ENCODE data around the gene ATXN7L1.
"Not testable (repeated sequence)": the region's sequence is repeated elsewhere in the genome, so short reads cannot be mapped to it uniquely, and the experiment has no call there.

The ATXN7L1 gene

DNA sequence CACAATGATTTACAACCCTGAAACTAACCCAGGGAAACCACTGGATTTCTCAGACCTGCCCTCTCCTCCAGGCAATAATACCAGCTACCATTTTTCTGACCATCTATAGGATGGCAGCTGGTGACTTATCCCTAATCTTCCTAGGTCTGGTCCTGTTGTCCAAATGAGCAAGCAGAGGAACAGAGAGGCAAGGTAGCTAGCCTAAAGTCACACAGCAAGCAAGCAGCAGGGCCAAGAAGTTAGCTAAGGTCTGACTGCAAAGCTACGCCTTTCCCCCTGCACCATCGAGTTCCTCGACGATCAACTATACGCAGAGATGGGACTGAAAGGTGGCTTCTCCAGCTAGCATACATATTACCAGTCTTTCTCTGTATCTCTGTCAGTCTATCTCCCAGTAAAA, 25.3 kb downstream of the ATXN7L1 start:
- H3K79me1 ChIP-seq (ENCODE audit: low read length) = no peaks in the 10 kb centered on the region
- DNase-seq = no peak
- no peak overlapping the region for H2AK5ac ChIP-seq (ENCODE audit: low read length)
- no peak overlapping the region for H3K9ac ChIP-seq (ENCODE audit: low read length)
- H3K9me3 ChIP-seq (ENCODE audit: insufficient read depth, low read depth, low read length) = no peaks in the 10 kb centered on the region
- H3K79me2 ChIP-seq (ENCODE audit: control insufficient read depth, insufficient read depth, low read length, poor library complexity) = no peaks in the 10 kb centered on the region
- H3K4me1 ChIP-seq (ENCODE audit: control insufficient read depth in 1 of 2, insufficient read depth in 2 of 2, low read length in 2 of 2) = peaks cover 7 to 13% of the 10 kb centered on the region in 2 experiments
- no peaks in the 10 kb centered on the region for H3K36me3 ChIP-seq (ENCODE audit: control insufficient read depth in 1 of 2, insufficient read depth in 2 of 2, low read length in 2 of 2)
- no peak overlapping the region for H2BK120ac ChIP-seq (ENCODE audit: insufficient read depth, low read length, poor library complexity)
- no peak overlapping the region for H3K18ac ChIP-seq (ENCODE audit: low read length)
- H4K8ac ChIP-seq (ENCODE audit: low read depth, low read length) = no peak overlapping the region
- no peak overlapping the region for H3K23ac ChIP-seq (ENCODE audit: low read length)
- no CpG with 5 or more reads among the region's 5 CpGs for WGBS (ENCODE audit: extremely low coverage, insufficient coverage, insufficient read length)
- no peak overlapping the region for H3K27ac ChIP-seq (ENCODE audit: low read depth, low read length)
- H3K27me3 ChIP-seq (ENCODE audit: insufficient read depth, low read length) = no peaks in the 10 kb centered on the region
- H2AFZ ChIP-seq (ENCODE audit: insufficient read depth, low read length, poor library complexity) = no peak overlapping the region
- no peak overlapping the region for H4K91ac ChIP-seq (ENCODE audit: low read depth, low read length)
- no peak overlapping the region for H3K4me3 ChIP-seq (ENCODE audit: low read depth, low read length)
- no peak overlapping the region for H2BK12ac ChIP-seq (ENCODE audit: low read length)
- H2BK5ac ChIP-seq (ENCODE audit: low read depth, low read length, poor library complexity) = no peak overlapping the region
- H3K4me2 ChIP-seq (ENCODE audit: low read length) = no peak overlapping the region
- no peak overlapping the region for H4K12ac ChIP-seq (ENCODE audit: low read depth, low read length)
- H3K14ac ChIP-seq (ENCODE audit: low read length) = no peak overlapping the region
- H3K4ac ChIP-seq (ENCODE audit: low read depth, low read length) = no peak overlapping the region

- H2AFZ ChIP-seq (ENCODE audit: insufficient read depth, low read length, poor library complexity) = no peak overlapping the region
- no CpG with 5 or more reads among the region's 6 CpGs for WGBS (ENCODE audit: extremely low coverage, insufficient coverage, insufficient read length)
- H4K8ac ChIP-seq (ENCODE audit: low read depth, low read length) = no peak overlapping the region
- no peaks in the 10 kb centered on the region for H3K79me1 ChIP-seq (ENCODE audit: low read length)
- H2AK5ac ChIP-seq (ENCODE audit: low read length) = no peak overlapping the region
- H3K4me2 ChIP-seq (ENCODE audit: low read length) = peak overlapping the region; percentile 11
- no peak overlapping the region for H2BK5ac ChIP-seq (ENCODE audit: low read depth, low read length, poor library complexity)
- H4K91ac ChIP-seq (ENCODE audit: low read depth, low read length) = no peak overlapping the region
- H2BK120ac ChIP-seq (ENCODE audit: insufficient read depth, low read length, poor library complexity) = no peak overlapping the region
- no peak overlapping the region for H3K27ac ChIP-seq (ENCODE audit: low read depth, low read length)
- no peak overlapping the region for H2BK12ac ChIP-seq (ENCODE audit: low read length)
- H4K12ac ChIP-seq (ENCODE audit: low read depth, low read length) = no peak overlapping the region
- no peak for DNase-seq
- no peaks in the 10 kb centered on the region for H3K36me3 ChIP-seq (ENCODE audit: control insufficient read depth in 1 of 2, insufficient read depth in 2 of 2, low read length in 2 of 2)
- H3K4ac ChIP-seq (ENCODE audit: low read depth, low read length) = no peak overlapping the region
- no peak overlapping the region for H3K14ac ChIP-seq (ENCODE audit: low read length)
- no peaks in the 10 kb centered on the region for H3K27me3 ChIP-seq (ENCODE audit: insufficient read depth, low read length)
- H3K4me3 ChIP-seq (ENCODE audit: low read depth, low read length) = no peak overlapping the region
- H3K9ac ChIP-seq (ENCODE audit: low read length) = no peak overlapping the region
- no peaks in the 10 kb centered on the region for H3K79me2 ChIP-seq (ENCODE audit: control insufficient read depth, insufficient read depth, low read length, poor library complexity)
- peaks cover 7 to 13% of the 10 kb centered on the region in 2 experiments for H3K4me1 ChIP-seq (ENCODE audit: control insufficient read depth in 1 of 2, insufficient read depth in 2 of 2, low read length in 2 of 2)
- no peak overlapping the region for H3K18ac ChIP-seq (ENCODE audit: low read length)
- no peak overlapping the region for H3K23ac ChIP-seq (ENCODE audit: low read length)
- H3K9me3 ChIP-seq (ENCODE audit: insufficient read depth, low read depth, low read length) = no peaks in the 10 kb centered on the region
Observed at GRCh38 chr7:105849122-105849855, 27.1 kb downstream of the ATXN7L1 start.

DNA sequence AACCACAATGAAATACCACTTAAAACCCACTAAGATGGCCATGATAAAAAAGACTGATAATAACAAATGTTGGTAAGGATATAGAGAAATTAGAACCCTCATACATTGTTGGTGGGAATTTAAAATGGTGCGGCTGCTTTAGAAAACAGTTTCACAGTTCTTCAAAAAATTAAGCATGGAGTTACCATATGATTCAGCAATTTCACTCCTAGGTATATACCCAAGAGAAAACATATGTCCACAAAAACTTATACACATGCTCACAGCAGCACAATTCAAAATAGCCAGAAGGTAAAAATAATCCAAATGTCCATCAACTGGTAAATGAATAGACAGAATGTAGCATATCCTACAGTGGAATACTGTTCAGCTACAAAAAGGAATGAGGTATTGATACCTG, 30.0 kb downstream of the ATXN7L1 start:
- no CpG with 5 or more reads among the region's 1 CpG for WGBS (ENCODE audit: extremely low coverage, insufficient coverage, insufficient read length)
- no peaks in the 10 kb centered on the region for H3K27me3 ChIP-seq (ENCODE audit: insufficient read depth, low read length)
- H2AK5ac ChIP-seq (ENCODE audit: low read length) = no peak overlapping the region
- no peaks in the 10 kb centered on the region for H3K79me1 ChIP-seq (ENCODE audit: low read length)
- no peak overlapping the region for H3K4me3 ChIP-seq (ENCODE audit: low read depth, low read length)
- H4K12ac ChIP-seq (ENCODE audit: low read depth, low read length) = no peak overlapping the region
- no peak overlapping the region for H3K4ac ChIP-seq (ENCODE audit: low read depth, low read length)
- H3K23ac ChIP-seq (ENCODE audit: low read length) = no peak overlapping the region
- H3K18ac ChIP-seq (ENCODE audit: low read length) = no peak overlapping the region
- no peak overlapping the region for H3K27ac ChIP-seq (ENCODE audit: low read depth, low read length)
- H2AFZ ChIP-seq (ENCODE audit: insufficient read depth, low read length, poor library complexity) = no peak overlapping the region
- no peaks in the 10 kb centered on the region for H3K36me3 ChIP-seq (ENCODE audit: control insufficient read depth in 1 of 2, insufficient read depth in 2 of 2, low read length in 2 of 2)
- no peak overlapping the region for H2BK120ac ChIP-seq (ENCODE audit: insufficient read depth, low read length, poor library complexity)
- H2BK12ac ChIP-seq (ENCODE audit: low read length) = no peak overlapping the region
- H3K79me2 ChIP-seq (ENCODE audit: control insufficient read depth, insufficient read depth, low read length, poor library complexity) = no peaks in the 10 kb centered on the region
- peaks cover 7 to 13% of the 10 kb centered on the region in 2 experiments for H3K4me1 ChIP-seq (ENCODE audit: control insufficient read depth in 1 of 2, insufficient read depth in 2 of 2, low read length in 2 of 2)
- H3K9ac ChIP-seq (ENCODE audit: low read length) = no peak overlapping the region
- no peak overlapping the region for H2BK5ac ChIP-seq (ENCODE audit: low read depth, low read length, poor library complexity)
- no peak overlapping the region for H4K8ac ChIP-seq (ENCODE audit: low read depth, low read length)
- H3K4me2 ChIP-seq (ENCODE audit: low read length) = no peak overlapping the region
- DNase-seq = no peak
- no peak overlapping the region for H4K91ac ChIP-seq (ENCODE audit: low read depth, low read length)
- H3K14ac ChIP-seq (ENCODE audit: low read length) = no peak overlapping the region
- H3K9me3 ChIP-seq (ENCODE audit: insufficient read depth, low read depth, low read length) = no peaks in the 10 kb centered on the region

DNA sequence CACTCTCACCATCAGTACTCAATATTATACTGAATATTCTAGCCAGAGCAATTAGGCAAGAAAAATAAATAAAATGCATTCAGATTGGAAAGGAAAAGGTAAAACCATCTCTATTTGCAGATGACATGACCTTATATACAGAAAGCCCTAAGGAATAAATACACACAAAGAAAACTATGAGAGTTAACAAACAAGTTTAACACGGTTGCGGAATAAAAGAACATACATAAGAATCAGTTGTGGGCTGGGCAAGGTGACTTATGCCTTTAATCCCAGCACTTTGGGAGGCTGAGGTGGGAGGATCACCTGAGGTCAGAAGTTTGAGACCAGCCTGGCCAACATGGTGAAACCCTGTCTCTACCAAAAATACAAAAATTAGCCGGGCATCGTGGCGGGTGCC, 31.7 kb downstream of the ATXN7L1 start:
- not testable (repeated sequence) for H4K12ac ChIP-seq (ENCODE audit: low read depth, low read length); H2AK5ac ChIP-seq (ENCODE audit: low read length); H3K79me1 ChIP-seq (ENCODE audit: low read length); H3K27me3 ChIP-seq (ENCODE audit: insufficient read depth, low read length); H2BK5ac ChIP-seq (ENCODE audit: low read depth, low read length, poor library complexity); H3K4me3 ChIP-seq (ENCODE audit: low read depth, low read length); H3K4ac ChIP-seq (ENCODE audit: low read depth, low read length); H3K4me2 ChIP-seq (ENCODE audit: low read length); H2BK120ac ChIP-seq (ENCODE audit: insufficient read depth, low read length, poor library complexity); H3K36me3 ChIP-seq (ENCODE audit: control insufficient read depth in 1 of 2, insufficient read depth in 2 of 2, low read length in 2 of 2); H3K9me3 ChIP-seq (ENCODE audit: insufficient read depth, low read depth, low read length); H3K14ac ChIP-seq (ENCODE audit: low read length); H2BK12ac ChIP-seq (ENCODE audit: low read length); H2AFZ ChIP-seq (ENCODE audit: insufficient read depth, low read length, poor library complexity); H3K79me2 ChIP-seq (ENCODE audit: control insufficient read depth, insufficient read depth, low read length, poor library complexity); H3K4me1 ChIP-seq (ENCODE audit: control insufficient read depth in 1 of 2, insufficient read depth in 2 of 2, low read length in 2 of 2); H3K18ac ChIP-seq (ENCODE audit: low read length); H3K9ac ChIP-seq (ENCODE audit: low read length); H3K27ac ChIP-seq (ENCODE audit: low read depth, low read length); H3K23ac ChIP-seq (ENCODE audit: low read length); H4K91ac ChIP-seq (ENCODE audit: low read depth, low read length); H4K8ac ChIP-seq (ENCODE audit: low read depth, low read length)
- peak in 1 of 2 donors; percentile 54 for DNase-seq
- WGBS (ENCODE audit: extremely low coverage, insufficient coverage, insufficient read length) = no CpG with 5 or more reads among the region's 5 CpGs

All from trophoblast cell (in vitro differentiated cells and primary cell).